Suprapubic skin (tissue), 3 donors: ENCODE results near the gene GSTM2.
"Not testable (repeated sequence)": the region's sequence is repeated elsewhere in the genome, so short reads cannot be mapped to it uniquely, and the experiment has no call there.

Experiments
- CTCF ChIP-seq, 2 donors: fragments of 200-600 bp in 1 of 2; fragments of 450-650 bp in 1 of 2; sonication (generic) in 1 of 2; IDR thresholded peaks; one replicate each; pipeline ENCODE4 v1.5.1; 2016 to 2019; ENCODE audit warnings: antibody characterized with exemption in 2 of 2, mild to moderate bottlenecking in 1 of 2, moderate library complexity in 1 of 2
- POLR2A ChIP-seq, 2 donors: fragments of 450-650 bp; IDR thresholded peaks; one replicate each; pipeline ENCODE4 v1.6.1; 2017; ENCODE audit warnings: antibody characterized with exemption in 2 of 2, mild to moderate bottlenecking in 2 of 2, moderate library complexity in 2 of 2

GRCh38 chr1:109687109-109687508 is 19.3 kb downstream of the GSTM2 start:
- TF ChIP-seq CTCF, POLR2A (IDR thresholded peaks at IDR 0.05): not testable (repeated sequence)
